Measurements from ENCODE around the gene ALKBH6.
"Not testable (repeated sequence)": the region's sequence is repeated elsewhere in the genome, so short reads cannot be mapped to it uniquely, and the experiment has no call there.

The ALKBH6 gene

GRCh38 chr19:36046443-36047050 is 32.5 kb upstream of the ALKBH6 start:
- H3K4me3 Mint-ChIP-seq: no peak overlapping the region
- DNase-seq: no peak
- ATAC-seq (replicated peaks): no peak
- peaks cover 3% of the 10 kb centered on the region for H3K36me3 Mint-ChIP-seq (ENCODE audit: insufficient read depth)
- no peaks in the 10 kb centered on the region for H3K27me3 Mint-ChIP-seq
- H3K9me3 Mint-ChIP-seq: no peaks in the 10 kb centered on the region
- H3K4me1 Mint-ChIP-seq (ENCODE audit: low read depth in 2 of 2): peaks cover 1 to 4% of the 10 kb centered on the region in 2 donors
- no peak overlapping the region for H3K27ac Mint-ChIP-seq

- Mint-ChIP-seq H3K36me3 (ENCODE audit: insufficient read depth) (peaks cover 3% of the 10 kb centered on the region), H3K4me3 (no peak overlapping the region)
- no peak for DNase-seq
These were observed 29.9 kb upstream of the ALKBH6 start for GRCh38 chr19:36043952-36044351.

GRCh38 chr19:36041831-36042230 is 27.8 kb upstream of the ALKBH6 start:
- peak overlapping the region in 1 of 2 donors; percentile 10 for H3K27ac Mint-ChIP-seq
- no peak for ATAC-seq (replicated peaks)
- no peak for DNase-seq
- no peak overlapping the region for H3K4me3 Mint-ChIP-seq
- H3K9me3 Mint-ChIP-seq: no peaks in the 10 kb centered on the region
- peaks cover 6 to 13% of the 10 kb centered on the region in 2 donors for H3K4me1 Mint-ChIP-seq (ENCODE audit: low read depth in 2 of 2)
- H3K36me3 Mint-ChIP-seq (ENCODE audit: insufficient read depth): no peaks in the 10 kb centered on the region
- H3K27me3 Mint-ChIP-seq: no peaks in the 10 kb centered on the region

More at GRCh38 chr19:36043952-36044351, 29.9 kb upstream of the ALKBH6 start:
- no peaks in the 10 kb centered on the region for H3K27me3 Mint-ChIP-seq
- no peaks in the 10 kb centered on the region for H3K9me3 Mint-ChIP-seq
- ATAC-seq (replicated peaks): no peak
- H3K4me1 Mint-ChIP-seq (ENCODE audit: low read depth in 2 of 2): peaks cover 0 to 4% of the 10 kb centered on the region in 2 donors
- H3K27ac Mint-ChIP-seq: no peak overlapping the region

- not testable (repeated sequence) for ATAC-seq (replicated peaks)
These were observed 27.1 kb upstream of the ALKBH6 start for GRCh38 chr19:36041092-36041491.

DNA sequence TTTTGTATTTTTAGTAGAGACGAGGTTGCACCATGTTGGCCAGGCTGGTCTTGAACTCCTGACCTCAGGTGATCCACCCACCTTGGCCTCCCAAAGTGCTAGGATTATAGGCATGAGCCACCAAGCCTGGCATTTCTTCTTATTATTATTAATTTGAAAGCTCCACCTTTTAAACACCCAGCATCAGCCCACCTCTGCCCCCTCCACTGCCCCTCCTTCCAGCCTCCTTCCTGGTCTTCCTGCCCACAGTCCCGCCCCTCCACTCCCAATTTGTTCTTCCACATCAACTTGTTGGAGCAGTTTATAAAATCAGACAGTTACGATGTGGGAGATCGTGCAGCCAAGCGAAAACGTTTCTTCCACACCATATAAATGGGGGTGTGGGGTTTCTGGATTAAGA is 26.5 kb upstream of the ALKBH6 start:
- Mint-ChIP-seq H3K9me3 (no peaks in the 10 kb centered on the region), H3K36me3 (ENCODE audit: insufficient read depth) (no peaks in the 10 kb centered on the region), H3K27ac (peak overlapping the region in 1 of 2 donors; percentile 54), H3K27me3 (no peaks in the 10 kb centered on the region), H3K4me3 (no peak overlapping the region), H3K4me1 (ENCODE audit: low read depth in 2 of 2) (peaks cover 12 to 17% of the 10 kb centered on the region in 2 donors)
- DNase-seq (no peak), ATAC-seq (replicated peaks) (no peak)

More at GRCh38 chr19:36041092-36041491, 27.1 kb upstream of the ALKBH6 start:
- DNase-seq; H3K36me3 Mint-ChIP-seq (ENCODE audit: insufficient read depth); H3K4me3 Mint-ChIP-seq; H3K27me3 Mint-ChIP-seq; H3K9me3 Mint-ChIP-seq: not testable (repeated sequence)
- Mint-ChIP-seq H3K27ac (peak overlapping the region in 1 of 2 donors; percentile 54), H3K4me1 (ENCODE audit: low read depth in 2 of 2) (peaks cover 7 to 14% of the 10 kb centered on the region in 2 donors)

DNA sequence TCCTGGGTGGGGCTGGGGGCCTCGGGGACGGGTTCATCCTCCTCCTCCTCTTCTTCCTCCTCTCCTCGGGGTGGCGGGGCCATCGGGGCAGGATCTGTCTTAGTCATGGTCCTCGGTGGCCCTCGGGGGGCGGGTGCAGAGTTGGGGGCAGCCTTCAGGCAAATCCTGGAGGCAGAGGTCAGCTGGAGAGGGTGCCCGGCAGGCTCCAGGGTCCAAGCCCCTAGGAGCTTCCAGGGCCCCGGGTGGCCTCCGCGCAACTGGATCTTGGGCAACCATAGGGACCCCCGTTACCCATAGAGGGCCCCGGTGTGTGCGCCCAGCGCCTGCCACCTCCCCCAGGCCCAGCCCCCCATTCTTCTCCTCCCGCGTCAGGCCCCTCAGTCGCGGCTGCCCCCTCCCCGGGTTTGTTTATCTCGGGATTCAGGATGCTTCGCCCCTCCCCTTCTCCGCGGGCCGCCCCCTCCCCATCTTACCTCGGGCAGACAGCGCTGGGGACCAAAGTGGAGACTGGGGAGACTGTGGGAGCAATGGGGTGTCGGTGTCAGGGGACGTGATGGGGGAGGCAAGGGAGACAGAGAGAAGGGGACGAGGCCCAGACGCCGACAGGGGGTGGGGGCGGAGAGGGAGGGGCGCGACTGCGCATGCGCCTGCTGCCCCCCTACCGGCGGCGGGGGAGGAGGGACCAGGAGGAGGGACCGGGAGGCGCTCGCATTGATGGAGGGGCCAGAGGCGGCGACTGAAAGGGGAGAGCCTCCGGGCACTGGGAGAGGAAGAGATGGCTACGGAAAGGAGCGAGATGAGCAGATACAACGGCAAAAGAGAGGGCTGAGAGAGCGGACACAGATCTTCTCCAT is 18.5 kb upstream of the ALKBH6 start, which contains the start of gene CLIP3:
CLIP3 (minus strand) TSS at position 623 of the 854 bp plus-strand sequence; CDS start at position 107, 516 bp downstream.
- peak within 1 kb of the TSS; percentile 48 to 49 for H3K4me3 Mint-ChIP-seq
- no peaks in the 10 kb centered on the region for H3K9me3 Mint-ChIP-seq
- ATAC-seq (replicated peaks) (no peak), DNase-seq (no peak)
- H3K36me3 Mint-ChIP-seq (ENCODE audit: insufficient read depth): no peaks in the 10 kb centered on the region
- no peaks in the 10 kb centered on the region for H3K27me3 Mint-ChIP-seq
- H3K27ac Mint-ChIP-seq: peak within 1 kb of the TSS in 1 of 2 donors; percentile 42
- H3K4me1 Mint-ChIP-seq (ENCODE audit: low read depth in 2 of 2): peaks cover 24 to 31% of the 10 kb centered on the region in 2 donors

GRCh38 chr19:36031308-36031707 is 17.3 kb upstream of the ALKBH6 start:
- no peak overlapping the region for H3K27ac Mint-ChIP-seq

DNA sequence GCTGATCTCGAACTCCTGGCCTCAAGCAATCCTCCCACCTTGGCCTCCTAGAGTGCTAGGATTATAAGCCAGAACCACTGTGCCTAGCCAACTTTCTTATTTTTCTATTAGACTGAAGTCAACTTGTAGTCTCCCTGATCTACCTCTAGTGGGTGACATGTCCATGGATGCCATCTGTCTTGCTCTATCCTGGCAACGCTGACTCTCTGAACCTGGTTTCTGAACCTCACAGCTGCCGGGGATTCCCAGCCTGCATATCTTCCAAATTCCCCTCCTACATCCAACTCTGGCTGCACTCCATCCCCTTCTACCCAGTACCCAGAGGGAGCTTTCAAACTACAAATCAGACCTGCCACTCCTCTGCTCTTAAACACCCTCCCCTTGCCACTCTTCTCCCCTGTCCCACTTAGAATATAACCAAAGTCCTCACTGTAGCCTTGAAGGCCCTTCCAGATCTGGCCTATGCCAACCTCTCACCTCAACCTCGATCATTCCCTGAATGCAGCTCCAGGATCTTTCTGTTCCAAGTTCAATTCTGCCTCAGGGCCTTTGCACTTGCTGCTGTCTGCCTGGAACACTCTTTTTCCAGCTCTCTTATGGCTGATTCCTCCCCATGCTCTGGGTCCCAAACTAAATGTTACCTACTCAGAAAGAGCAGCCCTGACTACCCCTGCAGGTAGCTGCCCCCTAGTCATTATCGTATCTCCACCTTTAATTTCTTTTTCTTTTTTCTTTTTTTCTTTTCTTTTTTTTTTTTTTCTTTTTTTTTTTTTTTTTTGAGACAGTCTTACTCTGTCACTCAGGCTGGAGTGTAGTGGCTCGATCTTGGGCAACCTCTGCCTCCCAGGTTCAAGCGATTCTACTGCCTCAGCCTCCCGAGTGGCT is 16.5 kb upstream of the ALKBH6 start:
- no peaks in the 10 kb centered on the region for H3K9me3 Mint-ChIP-seq
- H3K4me3 Mint-ChIP-seq: no peak overlapping the region
- H3K27ac Mint-ChIP-seq: no peak overlapping the region
- H3K4me1 Mint-ChIP-seq (ENCODE audit: low read depth in 2 of 2): peaks cover 12 to 16% of the 10 kb centered on the region in 2 donors
- DNase-seq (no peak), ATAC-seq (replicated peaks) (no peak)
- H3K36me3 Mint-ChIP-seq (ENCODE audit: insufficient read depth): no peaks in the 10 kb centered on the region
- H3K27me3 Mint-ChIP-seq: no peaks in the 10 kb centered on the region

More at GRCh38 chr19:36031308-36031707, 17.3 kb upstream of the ALKBH6 start:
- ATAC-seq (replicated peaks) (no peak), DNase-seq (no peak)
- Mint-ChIP-seq H3K36me3 (ENCODE audit: insufficient read depth) (no peaks in the 10 kb centered on the region), H3K4me1 (ENCODE audit: low read depth in 2 of 2) (peaks cover 18 to 22% of the 10 kb centered on the region in 2 donors), H3K27me3 (no peaks in the 10 kb centered on the region), H3K9me3 (no peaks in the 10 kb centered on the region), H3K4me3 (no peak overlapping the region)

GRCh38 chr19:36028313-36029041 is 14.5 kb upstream of the ALKBH6 start:
- H3K27me3 Mint-ChIP-seq: no peaks in the 10 kb centered on the region
- no peaks in the 10 kb centered on the region for H3K9me3 Mint-ChIP-seq
- no peak overlapping the region for H3K4me3 Mint-ChIP-seq
- H3K36me3 Mint-ChIP-seq (ENCODE audit: insufficient read depth): no peaks in the 10 kb centered on the region
- no peak overlapping the region for H3K27ac Mint-ChIP-seq
- DNase-seq (no peak), ATAC-seq (replicated peaks) (no peak)
- H3K4me1 Mint-ChIP-seq (ENCODE audit: low read depth in 2 of 2): peaks cover 3 to 8% of the 10 kb centered on the region in 2 donors

DNA sequence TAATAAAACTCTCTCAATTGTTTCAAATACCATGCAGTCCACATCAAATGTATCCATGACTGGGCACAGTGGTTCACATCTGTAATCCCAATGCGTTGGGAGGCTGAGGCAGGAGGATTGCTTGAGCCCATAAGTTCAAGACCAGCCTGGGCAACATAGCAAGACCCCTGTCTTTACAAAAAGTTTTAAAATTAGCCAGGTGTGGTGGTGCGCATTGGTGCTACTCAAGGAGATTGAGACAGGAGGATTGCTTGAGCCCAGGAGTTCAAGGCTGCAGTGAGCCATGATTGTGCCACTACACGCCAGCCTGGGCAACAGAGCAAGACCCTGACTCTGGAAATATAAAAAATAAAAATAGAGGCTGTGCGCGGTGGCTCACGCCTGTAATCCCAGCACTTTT is 13.7 kb upstream of the ALKBH6 start:
- no peaks in the 10 kb centered on the region for H3K27me3 Mint-ChIP-seq
- H3K36me3 Mint-ChIP-seq (ENCODE audit: insufficient read depth): no peaks in the 10 kb centered on the region
- H3K4me3 Mint-ChIP-seq: no peak overlapping the region
- H3K27ac Mint-ChIP-seq: no peak overlapping the region
- peaks cover 0 to 8% of the 10 kb centered on the region in 2 donors for H3K4me1 Mint-ChIP-seq (ENCODE audit: low read depth in 2 of 2)
- DNase-seq (no peak), ATAC-seq (replicated peaks) (no peak)
- H3K9me3 Mint-ChIP-seq: no peaks in the 10 kb centered on the region

GRCh38 chr19:36026091-36026876 is 12.3 kb upstream of the ALKBH6 start:
- Mint-ChIP-seq H3K4me3 (no peak overlapping the region), H3K27ac (no peak overlapping the region), H3K4me1 (ENCODE audit: low read depth in 2 of 2) (peaks cover 0 to 1% of the 10 kb centered on the region in 2 donors), H3K36me3 (ENCODE audit: insufficient read depth) (no peaks in the 10 kb centered on the region), H3K27me3 (no peaks in the 10 kb centered on the region), H3K9me3 (no peaks in the 10 kb centered on the region)
- ATAC-seq (replicated peaks) (no peak), DNase-seq (no peak)

- DNase-seq: no peak
- Mint-ChIP-seq H3K4me3 (no peak overlapping the region), H3K9me3 (no peaks in the 10 kb centered on the region), H3K36me3 (ENCODE audit: insufficient read depth) (no peaks in the 10 kb centered on the region), H3K27me3 (no peaks in the 10 kb centered on the region), H3K4me1 (ENCODE audit: low read depth in 2 of 2) (no peaks in the 10 kb centered on the region), H3K27ac (no peak overlapping the region)
- no peak for ATAC-seq (replicated peaks)
These were observed 11.5 kb upstream of the ALKBH6 start for GRCh38 chr19:36025541-36025940.

Measured in effector memory CD8-positive, alpha-beta T cell (primary cell).